GM23248 (cell line): Measurements from ENCODE around the gene RTN4RL1. TPM values are rescaled to one million over a fixed set of nuclear protein-coding genes. Genes with fewer than 3 reads are reported as not detected.
A peak's percentile ranks its signal among the peaks of the same experiment; 100 is the strongest.

Experiments used
- DNase-seq: peaks from one replicate; pipeline ENCODE4 v3.0.0-alpha.2; 2015
- H2AFZ ChIP-seq: fragments of 200-600 bp; sonication (generic); 2 replicates; pipeline ENCODE4 v1.6.1; 2016; ENCODE audit warnings: antibody characterized with exemption
- H3F3A ChIP-seq: fragments of 200-600 bp; sonication (generic); 2 replicates; pipeline ENCODE4 v1.6.1; 2016; ENCODE audit warnings: mild to moderate bottlenecking, antibody characterized with exemption, mixed run types; ENCODE audit not compliant: insufficient read depth
- H3K27ac ChIP-seq: fragments of 200-600 bp; sonication (generic); 2 replicates; pipeline ENCODE4 v1.5.1; 2016; ENCODE audit warnings: mild to moderate bottlenecking
- H3K27me3 ChIP-seq: fragments of 200-600 bp; sonication (generic); replicated peaks from 2 replicates; pipeline ENCODE4 v1.6.1; 2016; ENCODE audit warnings: mild to moderate bottlenecking; ENCODE audit not compliant: insufficient read depth
- H3K36me3 ChIP-seq: fragments of 200-600 bp; sonication (generic); 2 replicates; pipeline ENCODE4 v1.6.1; 2016; ENCODE audit warnings: low read depth, mild to moderate bottlenecking
- H3K4me1 ChIP-seq: fragments of 200-600 bp; sonication (generic); 2 replicates; pipeline ENCODE4 v1.6.1; 2016; ENCODE audit warnings: mild to moderate bottlenecking; ENCODE audit not compliant: insufficient read depth
- H3K4me2 ChIP-seq: fragments of 200-600 bp; sonication (generic); one replicate; pipeline ENCODE4 v1.6.1; 2016; ENCODE audit warnings: mild to moderate bottlenecking; ENCODE audit not compliant: unreplicated experiment
- H3K4me3 ChIP-seq: fragments of 200-600 bp; sonication (generic); 2 replicates; pipeline ENCODE4 v1.5.1; 2016; ENCODE audit warnings: mild to moderate bottlenecking
- H3K79me2 ChIP-seq: fragments of 200-600 bp; sonication (generic); 2 replicates; pipeline ENCODE4 v1.6.1; 2016; ENCODE audit warnings: mild to moderate bottlenecking; ENCODE audit not compliant: insufficient read depth
- H3K9ac ChIP-seq: fragments of 200-600 bp; sonication (generic); 2 replicates; pipeline ENCODE4 v1.6.1; 2016; ENCODE audit warnings: mild to moderate bottlenecking
- H3K9me2 ChIP-seq: fragments of 200-600 bp; sonication (generic); 2 replicates; pipeline ENCODE4 v1.6.1; 2016; ENCODE audit warnings: mixed run types, mild to moderate bottlenecking, moderate library complexity; ENCODE audit not compliant: insufficient read depth
- H3K9me3 ChIP-seq: fragments of 200-600 bp; sonication (generic); one replicate; pipeline ENCODE4 v1.6.1; 2017; ENCODE audit warnings: low read depth
- H4K20me1 ChIP-seq: fragments of 200-600 bp; sonication (generic); 2 replicates; pipeline ENCODE4 v1.6.0; 2016; ENCODE audit not compliant: insufficient read depth
- EZH2 ChIP-seq: fragments of 200-600 bp; sonication (generic); IDR thresholded peaks from 2 replicates; pipeline ENCODE4 v1.6.1; 2018; ENCODE audit warnings: antibody characterized with exemption, mild to moderate bottlenecking; ENCODE audit not compliant: insufficient read depth, poor library complexity, severe bottlenecking
- EZH2phosphoT487 ChIP-seq: fragments of 200-600 bp; sonication (generic); IDR thresholded peaks from 2 replicates; pipeline ENCODE4 v1.6.1; 2018; ENCODE audit warnings: antibody characterized with exemption, moderate library complexity, mild to moderate bottlenecking, low read depth; ENCODE audit not compliant: insufficient read depth
- WGBS, 2 experiments: methylation state at CpG; one replicate each; pipeline ENCODE4 v1.1.6; 2015 to 2017; ENCODE audit warnings: low lambda C conversion rate in 2 of 2, low coverage in 1 of 2; ENCODE audit errors: missing lambda C conversion rate in 2 of 2; 5-methylcytosine and 5-hydroxymethylcytosine counted together
- in situ Hi-C: fragments of 300-500 bp; cut with MboI; formaldehyde crosslinking; loops from 2 replicates; pipeline ENCODE4 v1.15.0; 2020
- polyA plus RNA-seq: library from polyadenylated mRNA; unstranded; fragments of >200 nt; fragmentation: Nextera tagmentation; extraction: Ambion mirVana; gene quantifications from 2 replicates; pipeline ENCODE4 v1.2.1, GENCODE V29; 2016
- total RNA-seq: library from RNA; depleted of rRNA; stranded (reverse); fragments of >200 nt; shearing (Covaris generic); gene quantifications from 2 replicates; pipeline ENCODE4 v1.2.3, GENCODE V29; 2014

Gene RTN4RL1
- total and polyA plus RNA-seq, 2 experiments from 2014 or later: 0.22 TPM; not detected in 1

GRCh38 chr17:2053380-2054261 is 28.5 kb upstream of the RTN4RL1 start:
- Histone ChIP-seq H3K9ac (peak overlapping the region; percentile 91), H2AFZ (peak overlapping the region; percentile 36; the same call in 1 of the 2 replicates), H3K4me3 (peak overlapping the region; percentile 79), H3K36me3 (no peaks in the 10 kb centered on the region), H3K79me2 (peaks cover 18% of the 10 kb centered on the region), H3K4me2 (peak overlapping the region; percentile 80), H3K9me3 (no peaks in the 10 kb centered on the region), H3K9me2 (no peaks in the 10 kb centered on the region), H3K27ac (peak overlapping the region; percentile 81), H4K20me1 (no peaks in the 10 kb centered on the region), H3F3A (no peaks in the 10 kb centered on the region; the same call in 1 of the 2 replicates), H3K4me1 (peaks cover 6% of the 10 kb centered on the region; the same call in 1 of the 2 replicates), H3K27me3 (no peaks in the 10 kb centered on the region)
- WGBS, 2 experiments: 19 to 20% methylated on average over 51 to 57 of the region's 84 CpGs
- DNase-seq: peak; percentile 91
- in situ Hi-C loops: no loop called here
- TF ChIP-seq EZH2phosphoT487: no peak
- TF ChIP-seq EZH2: no peak

- in situ Hi-C loops: no loop called here
- H3K4me1 ChIP-seq: peaks cover 8% of the 10 kb centered on the region; the same call in 1 of the 2 replicates
- TF ChIP-seq EZH2phosphoT487 (no peak), EZH2 (no peak)
- no peak overlapping the region for H3K4me3 ChIP-seq
- H3K9ac ChIP-seq: no peak overlapping the region
- no peaks in the 10 kb centered on the region; the same call in 1 of the 2 replicates for H3F3A ChIP-seq
- H3K36me3 ChIP-seq: no peaks in the 10 kb centered on the region
- no peak overlapping the region for H2AFZ ChIP-seq
- no peak overlapping the region for H3K27ac ChIP-seq
- no peaks in the 10 kb centered on the region for H4K20me1 ChIP-seq
- H3K27me3 ChIP-seq: no peaks in the 10 kb centered on the region
- whole genome bisulfite sequencing, 2 experiments: 77 to 81% methylated on average over 14 of the region's 14 CpGs
- H3K9me3 ChIP-seq: no peaks in the 10 kb centered on the region
- H3K9me2 ChIP-seq: no peaks in the 10 kb centered on the region
- DNase-seq: no peak
- peaks cover 8% of the 10 kb centered on the region for H3K79me2 ChIP-seq
- H3K4me2 ChIP-seq: no peak overlapping the region
These were observed 26.9 kb upstream of the RTN4RL1 start for GRCh38 chr17:2051933-2052559.

GRCh38 chr17:2051061-2051932 is 26.2 kb upstream of the RTN4RL1 start:
- in situ Hi-C loops: no loop called here
- peak; percentile 84 for DNase-seq
- H3K4me2 ChIP-seq: peak overlapping the region; percentile 47

More at GRCh38 chr17:2051061-2051932, 26.2 kb upstream of the RTN4RL1 start:
- H2AFZ ChIP-seq: no peak overlapping the region
- peak overlapping the region; percentile 68 for H3K4me3 ChIP-seq
- H3K27me3 ChIP-seq: no peaks in the 10 kb centered on the region
- TF ChIP-seq EZH2phosphoT487 (no peak), EZH2 (no peak)
- peaks cover 8% of the 10 kb centered on the region; the same call in 1 of the 2 replicates for H3K4me1 ChIP-seq
- H3K9me3 ChIP-seq: no peaks in the 10 kb centered on the region
- H3K27ac ChIP-seq: no peak overlapping the region
- no peaks in the 10 kb centered on the region for H4K20me1 ChIP-seq
- no peaks in the 10 kb centered on the region; the same call in 1 of the 2 replicates for H3F3A ChIP-seq
- H3K36me3 ChIP-seq: no peaks in the 10 kb centered on the region
- WGBS, 2 experiments: 26 to 31% methylated on average over 58 to 78 of the region's 81 CpGs
- peaks cover 3% of the 10 kb centered on the region for H3K79me2 ChIP-seq
- peak overlapping the region; percentile 62 for H3K9ac ChIP-seq
- H3K9me2 ChIP-seq: no peaks in the 10 kb centered on the region
